ENCODE data around the gene SYNM. TPM values are rescaled to one million over a fixed set of nuclear protein-coding genes. Genes with fewer than 3 reads are reported as not detected.

Gene SYNM
- total RNA-seq, 1 experiment from 2014 or later = 1.9 TPM

DNA sequence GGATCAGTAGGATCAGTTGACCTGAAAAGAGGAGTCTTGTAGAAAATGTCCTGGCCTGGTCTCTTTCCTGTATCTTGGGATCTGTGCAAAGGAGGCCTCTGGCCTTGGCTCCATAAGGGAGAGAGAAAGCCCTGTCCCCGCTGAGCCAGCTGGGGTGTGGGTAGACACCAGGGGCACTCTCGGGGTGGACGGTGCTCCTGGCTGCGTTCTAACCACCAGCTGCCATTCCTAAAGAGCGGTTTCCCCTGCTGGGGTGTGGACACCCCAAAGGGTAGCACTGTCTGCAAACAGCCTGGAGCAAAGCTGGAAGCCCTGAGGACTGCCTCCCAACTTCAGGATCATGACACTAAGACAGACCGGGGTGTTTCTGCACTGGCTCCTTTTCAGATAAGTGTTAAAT, 23.5 kb downstream of the SYNM start:
- H3K27me3 Mint-ChIP-seq (ENCODE audit: low read depth) = no peaks in the 10 kb centered on the region; the same call in 1 of the 2 replicates
- TF ChIP-seq, protein P1, sequence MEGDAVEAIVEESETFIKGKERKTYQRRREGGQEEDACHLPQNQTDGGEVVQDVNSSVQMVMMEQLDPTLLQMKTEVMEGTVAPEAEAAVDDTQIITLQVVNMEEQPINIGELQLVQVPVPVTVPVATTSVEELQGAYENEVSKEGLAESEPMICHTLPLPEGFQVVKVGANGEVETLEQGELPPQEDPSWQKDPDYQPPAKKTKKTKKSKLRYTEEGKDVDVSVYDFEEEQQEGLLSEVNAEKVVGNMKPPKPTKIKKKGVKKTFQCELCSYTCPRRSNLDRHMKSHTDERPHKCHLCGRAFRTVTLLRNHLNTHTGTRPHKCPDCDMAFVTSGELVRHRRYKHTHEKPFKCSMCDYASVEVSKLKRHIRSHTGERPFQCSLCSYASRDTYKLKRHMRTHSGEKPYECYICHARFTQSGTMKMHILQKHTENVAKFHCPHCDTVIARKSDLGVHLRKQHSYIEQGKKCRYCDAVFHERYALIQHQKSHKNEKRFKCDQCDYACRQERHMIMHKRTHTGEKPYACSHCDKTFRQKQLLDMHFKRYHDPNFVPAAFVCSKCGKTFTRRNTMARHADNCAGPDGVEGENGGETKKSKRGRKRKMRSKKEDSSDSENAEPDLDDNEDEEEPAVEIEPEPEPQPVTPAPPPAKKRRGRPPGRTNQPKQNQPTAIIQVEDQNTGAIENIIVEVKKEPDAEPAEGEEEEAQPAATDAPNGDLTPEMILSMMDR (conservative IDR thresholded peaks at IDR 0.05) = no peak

More for the DNA sequence above, 23.5 kb downstream of the SYNM start:
- no peak overlapping the region for H2BK5ac ChIP-seq (ENCODE audit: insufficient read length, low read length)
- H3K27me3 ChIP-seq (ENCODE audit: insufficient read depth, low read length) = no peaks in the 10 kb centered on the region
- H3K27ac ChIP-seq (ENCODE audit: insufficient read length, low read depth, low read length) = no peak overlapping the region
- H3K14ac ChIP-seq (ENCODE audit: insufficient read depth, low read length) = no peak overlapping the region
- no peak overlapping the region for H3T11ph ChIP-seq (ENCODE audit: low read length)
- H3K4me2 ChIP-seq (ENCODE audit: insufficient read depth, insufficient read length, low read length) = no peak overlapping the region
- Mint-ChIP-seq H3K4me1 (peaks cover 10 to 14% of the 10 kb centered on the region in 2 experiments), H3K4me3 (no peak overlapping the region), H3K36me3 (ENCODE audit: insufficient read depth in 1 of 3, low read depth in 3 of 3) (peaks cover 0 to 10% (median 4%) of the 10 kb centered on the region in 3 experiments; a peak in 5 of 7 replicates), H3K9me3 (no peaks in the 10 kb centered on the region), H3K27ac (no peak overlapping the region; a peak in 2 of 7 replicates)
- no peak overlapping the region for H3K56ac ChIP-seq (ENCODE audit: insufficient read length, low read depth, low read length)
- H2AFZ ChIP-seq (ENCODE audit: low read length) = no peak overlapping the region
- H4K91ac ChIP-seq (ENCODE audit: insufficient read length, low read depth, low read length) = no peak overlapping the region
- no peak for DNase-seq
- no peak overlapping the region for H2BK120ac ChIP-seq (ENCODE audit: low read depth, low read length, poor library complexity, severe bottlenecking)
- no peak overlapping the region for H3K23ac ChIP-seq (ENCODE audit: insufficient read length, low read depth, low read length)
- no CpG with 5 or more reads among the region's 6 CpGs for WGBS (ENCODE audit: extremely low coverage, insufficient read length, low lambda C conversion rate)
- no peak overlapping the region for H4K5ac ChIP-seq (ENCODE audit: insufficient read length, low read depth, low read length)
- no peaks in the 10 kb centered on the region for H3K9me3 ChIP-seq (ENCODE audit: control insufficient read depth, low read depth, low read length)
- no peak overlapping the region for H2BK20ac ChIP-seq (ENCODE audit: low read depth, low read length, poor library complexity, severe bottlenecking)
- H4K20me1 ChIP-seq (ENCODE audit: control insufficient read depth, insufficient read depth, insufficient read length) = no peaks in the 10 kb centered on the region
- H3K4me1 ChIP-seq (ENCODE audit: insufficient read depth, low read length) = no peaks in the 10 kb centered on the region; the same call in 1 of the 2 replicates
- H3K18ac ChIP-seq (ENCODE audit: insufficient read length, low read depth, low read length) = no peak overlapping the region
- H3K79me1 ChIP-seq (ENCODE audit: insufficient read depth, low read depth, low read length, poor library complexity, severe bottlenecking) = no peaks in the 10 kb centered on the region
- no peak overlapping the region for H3K4ac ChIP-seq (ENCODE audit: low read depth, low read length)
- H2AK5ac ChIP-seq (ENCODE audit: insufficient read length, low read length) = no peak overlapping the region
- H3K23me2 ChIP-seq (ENCODE audit: insufficient read length, low read depth, low read length, poor library complexity, severe bottlenecking) = no peaks in the 10 kb centered on the region
- no peak overlapping the region for H2BK15ac ChIP-seq (ENCODE audit: low read depth, low read length)
- no peak overlapping the region for H4K8ac ChIP-seq (replicated peaks; ENCODE audit: insufficient read length, low read depth, low read length)
- H3K79me2 ChIP-seq (ENCODE audit: insufficient read depth, low read length) = no peaks in the 10 kb centered on the region
- no peak overlapping the region for H2BK12ac ChIP-seq (ENCODE audit: insufficient read length, low read depth, low read length)
- H3K9ac ChIP-seq (ENCODE audit: extremely low read depth, insufficient read length, low read length) = no peak overlapping the region

Data from H9 (cell line).